Choroid plexus epithelial cell (primary cell): ENCODE results near the gene NLGN2.

Experiments used
- DNase-seq: peaks from one replicate; pipeline ENCODE4 v3.0.0-alpha.2; 2010; ENCODE audit warnings: low read depth
- H3K4me3 ChIP-seq: 2 replicates; pipeline ENCODE4 v1.5.1; 2011; ENCODE audit warnings: low read depth, mild to moderate bottlenecking, control low read depth, low read length, moderate library complexity
- TF ChIP-seq, protein P1 (sequence below): conservative IDR thresholded peaks from 2 replicates; pipeline ENCODE4 v1.5.1; 2011; ENCODE audit warnings: low read depth, mild to moderate bottlenecking, control low read depth, inconsistent platforms, low read length, moderate library complexity

Gene NLGN2

GRCh38 chr17:7425316-7425715, 17.7 kb downstream of the NLGN2 start, which contains the start of gene SPEM2:
SPEM2 (plus strand) TSS chr17:7425616; CDS start chr17:7425689, 73 bp downstream.
- TF ChIP-seq, protein P1, sequence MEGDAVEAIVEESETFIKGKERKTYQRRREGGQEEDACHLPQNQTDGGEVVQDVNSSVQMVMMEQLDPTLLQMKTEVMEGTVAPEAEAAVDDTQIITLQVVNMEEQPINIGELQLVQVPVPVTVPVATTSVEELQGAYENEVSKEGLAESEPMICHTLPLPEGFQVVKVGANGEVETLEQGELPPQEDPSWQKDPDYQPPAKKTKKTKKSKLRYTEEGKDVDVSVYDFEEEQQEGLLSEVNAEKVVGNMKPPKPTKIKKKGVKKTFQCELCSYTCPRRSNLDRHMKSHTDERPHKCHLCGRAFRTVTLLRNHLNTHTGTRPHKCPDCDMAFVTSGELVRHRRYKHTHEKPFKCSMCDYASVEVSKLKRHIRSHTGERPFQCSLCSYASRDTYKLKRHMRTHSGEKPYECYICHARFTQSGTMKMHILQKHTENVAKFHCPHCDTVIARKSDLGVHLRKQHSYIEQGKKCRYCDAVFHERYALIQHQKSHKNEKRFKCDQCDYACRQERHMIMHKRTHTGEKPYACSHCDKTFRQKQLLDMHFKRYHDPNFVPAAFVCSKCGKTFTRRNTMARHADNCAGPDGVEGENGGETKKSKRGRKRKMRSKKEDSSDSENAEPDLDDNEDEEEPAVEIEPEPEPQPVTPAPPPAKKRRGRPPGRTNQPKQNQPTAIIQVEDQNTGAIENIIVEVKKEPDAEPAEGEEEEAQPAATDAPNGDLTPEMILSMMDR, result no peak
- no peak for DNase-seq
- no peak within 1 kb of the TSS for H3K4me3 ChIP-seq

GRCh38 chr17:7425756-7426155, 18.1 kb downstream of the NLGN2 start:
- TF ChIP-seq, protein P1, result no peak
- no peak overlapping the region for H3K4me3 ChIP-seq
- DNase-seq, result no peak

- TF ChIP-seq, protein P1, result no peak
- no peak overlapping the region for H3K4me3 ChIP-seq
- no peak for DNase-seq
These were observed 18.7 kb downstream of the NLGN2 start for GRCh38 chr17:7426203-7426863.

DNA sequence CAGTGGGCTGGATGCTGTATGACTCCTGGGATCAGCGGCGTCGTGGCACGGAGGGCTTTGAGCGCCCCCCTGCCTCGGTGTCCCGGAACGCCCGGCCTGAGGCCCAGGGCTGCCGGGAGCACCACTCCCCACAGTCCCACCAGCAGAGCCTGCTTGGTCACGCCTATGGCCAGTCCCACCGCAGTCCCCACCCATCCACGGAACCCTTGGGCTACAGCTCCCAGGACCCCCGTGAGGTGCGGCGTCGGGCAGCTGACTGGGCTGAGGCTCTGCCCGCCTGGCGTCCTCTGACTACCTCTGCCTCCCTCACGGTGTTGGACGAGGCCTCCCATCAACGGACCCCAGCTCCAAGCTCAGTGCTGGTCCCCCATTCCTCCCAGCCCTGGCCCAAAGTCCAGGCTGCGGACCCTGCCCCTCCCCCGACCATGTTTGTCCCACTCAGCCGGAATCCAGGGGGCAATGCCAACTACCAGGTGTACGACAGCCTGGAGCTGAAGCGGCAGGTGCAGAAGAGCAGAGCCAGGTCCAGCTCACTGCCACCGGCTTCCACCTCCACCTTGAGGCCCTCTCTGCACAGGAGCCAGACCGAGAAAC, 19.3 kb downstream of the NLGN2 start:
- DNase-seq, result no peak

DNA sequence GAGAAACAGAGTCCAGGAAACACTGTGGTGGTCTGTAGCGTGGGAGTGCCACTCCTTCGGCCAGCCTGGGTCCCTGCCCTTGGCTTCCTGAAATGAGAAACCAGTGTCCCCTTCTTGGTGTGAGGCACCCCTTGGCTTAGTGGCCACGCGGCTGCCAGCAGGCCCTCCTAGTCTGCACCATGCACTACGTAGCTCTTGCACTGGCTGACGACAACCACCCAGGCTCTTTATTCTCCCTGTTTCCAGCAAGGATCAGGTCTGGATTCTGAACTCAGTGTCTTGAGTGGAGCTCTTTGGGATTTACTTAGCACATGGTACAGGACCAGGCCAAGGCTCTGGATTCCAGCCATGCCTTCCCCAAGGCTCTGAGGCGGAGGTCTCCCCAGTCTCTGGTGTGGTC, 19.9 kb downstream of the NLGN2 start:
- no peak overlapping the region for H3K4me3 ChIP-seq
- DNase-seq, result no peak
- TF ChIP-seq, protein P1, result no peak

More for the DNA sequence above, 19.3 kb downstream of the NLGN2 start:
- TF ChIP-seq, protein P1, result no peak
- H3K4me3 ChIP-seq, result no peak overlapping the region

DNA sequence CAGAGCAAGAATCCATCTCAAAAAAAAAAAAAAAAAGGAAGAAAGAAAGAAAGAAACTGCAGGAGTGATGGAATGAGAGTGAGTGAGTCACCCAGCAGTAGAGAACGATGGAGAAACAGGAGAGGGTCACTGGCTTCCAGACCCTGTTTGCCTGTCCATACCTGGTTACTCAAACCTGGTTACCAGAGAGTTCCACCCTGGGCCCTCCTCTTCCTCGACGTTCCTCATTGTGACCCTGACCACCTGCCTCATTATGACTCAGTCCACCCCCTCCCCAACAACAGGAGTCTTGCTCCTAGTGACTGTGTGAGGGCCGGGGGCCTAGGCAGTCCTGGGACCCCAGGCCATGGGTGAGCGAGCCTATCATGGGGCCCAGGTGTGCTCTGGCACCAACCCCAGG, 20.9 kb downstream of the NLGN2 start, which contains the start of gene SPEM3:
Gene SPEM3, plus strand, starts transcription at position 301 of the 400 bp plus-strand sequence. Its CDS starts 46 bp downstream, at position 347.
- H3K4me3 ChIP-seq, result no peak within 1 kb of the TSS
- DNase-seq, result no peak
- TF ChIP-seq, protein P1, result no peak

GRCh38 chr17:7429722-7430121, 22.1 kb downstream of the NLGN2 start:
- no peak overlapping the region for H3K4me3 ChIP-seq
- TF ChIP-seq, protein P1, result no peak
- DNase-seq, result no peak
